Type B pancreatic cell (in vitro differentiated cells): ENCODE results near the gene INF2. TPM values are rescaled to one million over a fixed set of nuclear protein-coding genes. Genes with fewer than 3 reads are reported as not detected.

ENCODE experiments used
- DNase-seq: peaks from one replicate; pipeline ENCODE4 v3.0.0; 2021; ENCODE audit warnings: mixed read lengths; ENCODE audit not compliant: unreplicated experiment; ENCODE audit errors: extremely low spot score
- H3K27ac Mint-ChIP-seq: 2 replicates; pipeline ENCODE4 v1.8.0; 2021; ENCODE audit warnings: mild to moderate bottlenecking, mixed read lengths
- H3K27me3 Mint-ChIP-seq: 2 replicates; pipeline ENCODE4 v1.8.0; 2021; ENCODE audit warnings: mixed read lengths
- H3K36me3 Mint-ChIP-seq: 2 replicates; pipeline ENCODE4 v1.8.0; 2021; ENCODE audit warnings: mixed read lengths
- H3K4me1 Mint-ChIP-seq: one replicate; pipeline ENCODE4 v1.8.0; 2021; ENCODE audit warnings: mixed read lengths; ENCODE audit not compliant: unreplicated experiment
- H3K4me3 Mint-ChIP-seq: 2 replicates; pipeline ENCODE4 v1.8.0; 2021; ENCODE audit warnings: mild to moderate bottlenecking, mixed read lengths
- H3K9me3 Mint-ChIP-seq: 2 replicates; pipeline ENCODE4 v1.8.0; 2021; ENCODE audit warnings: mixed read lengths
- total RNA-seq: library from RNA; stranded (reverse); gene quantifications from 2 replicates; pipeline ENCODE4 v1.2.1, GENCODE V29; 2021; ENCODE audit warnings: low replicate concordance
- TF ChIP-seq, protein P1 (sequence below): fragments of 200-600 bp; sonication (generic); conservative IDR thresholded peaks from 2 replicates; pipeline ENCODE4 v1.5.0; 2021; ENCODE audit warnings: antibody characterized with exemption, mild to moderate bottlenecking

INF2 gene
- total RNA-seq, 1 donor from 2014 or later = 45.6 TPM

GRCh38 chr14:104655128-104655848, 34.1 kb upstream of the INF2 start:
- H3K27ac Mint-ChIP-seq = no peak overlapping the region
- H3K36me3 Mint-ChIP-seq = no peaks in the 10 kb centered on the region
- no peak for DNase-seq
- peaks cover 12% of the 10 kb centered on the region for H3K9me3 Mint-ChIP-seq
- peaks cover 3% of the 10 kb centered on the region for H3K27me3 Mint-ChIP-seq
- TF ChIP-seq, protein P1, sequence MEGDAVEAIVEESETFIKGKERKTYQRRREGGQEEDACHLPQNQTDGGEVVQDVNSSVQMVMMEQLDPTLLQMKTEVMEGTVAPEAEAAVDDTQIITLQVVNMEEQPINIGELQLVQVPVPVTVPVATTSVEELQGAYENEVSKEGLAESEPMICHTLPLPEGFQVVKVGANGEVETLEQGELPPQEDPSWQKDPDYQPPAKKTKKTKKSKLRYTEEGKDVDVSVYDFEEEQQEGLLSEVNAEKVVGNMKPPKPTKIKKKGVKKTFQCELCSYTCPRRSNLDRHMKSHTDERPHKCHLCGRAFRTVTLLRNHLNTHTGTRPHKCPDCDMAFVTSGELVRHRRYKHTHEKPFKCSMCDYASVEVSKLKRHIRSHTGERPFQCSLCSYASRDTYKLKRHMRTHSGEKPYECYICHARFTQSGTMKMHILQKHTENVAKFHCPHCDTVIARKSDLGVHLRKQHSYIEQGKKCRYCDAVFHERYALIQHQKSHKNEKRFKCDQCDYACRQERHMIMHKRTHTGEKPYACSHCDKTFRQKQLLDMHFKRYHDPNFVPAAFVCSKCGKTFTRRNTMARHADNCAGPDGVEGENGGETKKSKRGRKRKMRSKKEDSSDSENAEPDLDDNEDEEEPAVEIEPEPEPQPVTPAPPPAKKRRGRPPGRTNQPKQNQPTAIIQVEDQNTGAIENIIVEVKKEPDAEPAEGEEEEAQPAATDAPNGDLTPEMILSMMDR = no peak
- H3K4me3 Mint-ChIP-seq = no peak overlapping the region
- H3K4me1 Mint-ChIP-seq = peaks cover 6% of the 10 kb centered on the region

GRCh38 chr14:104656014-104656714, 33.3 kb upstream of the INF2 start:
- H3K4me1 Mint-ChIP-seq = peaks cover 6% of the 10 kb centered on the region
- no peak overlapping the region for H3K4me3 Mint-ChIP-seq
- no peaks in the 10 kb centered on the region for H3K36me3 Mint-ChIP-seq
- no peak for DNase-seq
- peaks cover 12% of the 10 kb centered on the region for H3K9me3 Mint-ChIP-seq
- no peak overlapping the region for H3K27ac Mint-ChIP-seq
- TF ChIP-seq, protein P1 = no peak
- peaks cover 3% of the 10 kb centered on the region for H3K27me3 Mint-ChIP-seq

GRCh38 chr14:104657101-104657524, 32.3 kb upstream of the INF2 start:
- Mint-ChIP-seq H3K36me3 (no peaks in the 10 kb centered on the region), H3K27ac (no peak overlapping the region), H3K27me3 (peaks cover 3% of the 10 kb centered on the region), H3K4me1 (peaks cover 6% of the 10 kb centered on the region), H3K4me3 (no peak overlapping the region), H3K9me3 (peaks cover 12% of the 10 kb centered on the region)
- TF ChIP-seq, protein P1 = no peak
- no peak for DNase-seq

- TF ChIP-seq, protein P1 = no peak
Observed at GRCh38 chr14:104657563-104658324, 31.7 kb upstream of the INF2 start.

DNA sequence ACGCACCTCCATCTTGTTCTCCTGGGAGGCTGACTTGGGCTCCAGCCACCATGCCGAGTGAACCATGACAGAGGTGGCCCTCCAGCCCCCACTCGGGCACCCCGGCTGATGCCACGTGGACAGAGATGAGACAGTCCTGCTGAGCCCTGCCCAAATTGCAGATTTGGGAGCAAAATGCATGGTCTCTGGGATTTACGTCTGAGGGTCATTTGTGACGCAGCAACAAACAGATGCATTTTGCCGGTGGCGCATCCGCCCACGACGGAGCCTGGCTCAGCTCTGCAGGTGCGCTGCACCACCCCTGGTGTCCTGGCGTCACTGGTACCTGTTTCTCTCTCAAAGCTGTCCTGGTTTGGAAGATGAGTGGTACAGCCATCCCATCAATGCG, 31.1 kb upstream of the INF2 start:
- H3K36me3 Mint-ChIP-seq = no peaks in the 10 kb centered on the region
- TF ChIP-seq, protein P1 = no peak
- H3K9me3 Mint-ChIP-seq = peaks cover 7% of the 10 kb centered on the region
- H3K4me1 Mint-ChIP-seq = peaks cover 6% of the 10 kb centered on the region
- no peak overlapping the region for H3K4me3 Mint-ChIP-seq
- H3K27me3 Mint-ChIP-seq = peaks cover 3% of the 10 kb centered on the region
- H3K27ac Mint-ChIP-seq = no peak overlapping the region
- DNase-seq = no peak

More at GRCh38 chr14:104657563-104658324, 31.7 kb upstream of the INF2 start:
- peaks cover 7% of the 10 kb centered on the region for H3K9me3 Mint-ChIP-seq
- H3K36me3 Mint-ChIP-seq = no peaks in the 10 kb centered on the region
- peaks cover 3% of the 10 kb centered on the region for H3K27me3 Mint-ChIP-seq
- H3K4me3 Mint-ChIP-seq = no peak overlapping the region
- DNase-seq = no peak
- H3K4me1 Mint-ChIP-seq = peaks cover 6% of the 10 kb centered on the region
- peak overlapping the region; percentile 31 for H3K27ac Mint-ChIP-seq
